ENCODE results near the gene RHOH.
"Not testable (repeated sequence)": the region's sequence is repeated elsewhere in the genome, so short reads cannot be mapped to it uniquely, and the experiment has no call there.

Gene RHOH

DNA sequence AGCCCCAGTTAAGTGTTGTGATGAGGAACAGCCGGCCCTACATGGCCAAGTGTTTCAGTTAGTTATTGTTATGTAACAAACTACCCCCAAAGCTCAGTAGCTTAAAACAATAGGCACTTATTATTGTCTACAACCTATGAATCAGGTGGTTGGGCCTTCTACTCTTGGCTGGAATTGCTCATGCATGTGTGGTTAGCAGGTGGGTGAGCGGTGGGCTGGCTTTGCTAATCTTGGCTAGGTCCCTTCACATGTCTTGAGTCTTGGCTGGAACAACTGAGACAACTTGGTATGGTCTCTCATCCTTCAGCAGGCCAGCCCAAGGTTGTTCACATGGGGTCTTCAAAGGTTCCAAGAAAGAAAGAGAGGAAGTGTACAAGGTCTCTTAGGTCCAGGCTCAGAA lies 83.8 kb downstream of the RHOH start:
- TF ChIP-seq, protein P1, sequence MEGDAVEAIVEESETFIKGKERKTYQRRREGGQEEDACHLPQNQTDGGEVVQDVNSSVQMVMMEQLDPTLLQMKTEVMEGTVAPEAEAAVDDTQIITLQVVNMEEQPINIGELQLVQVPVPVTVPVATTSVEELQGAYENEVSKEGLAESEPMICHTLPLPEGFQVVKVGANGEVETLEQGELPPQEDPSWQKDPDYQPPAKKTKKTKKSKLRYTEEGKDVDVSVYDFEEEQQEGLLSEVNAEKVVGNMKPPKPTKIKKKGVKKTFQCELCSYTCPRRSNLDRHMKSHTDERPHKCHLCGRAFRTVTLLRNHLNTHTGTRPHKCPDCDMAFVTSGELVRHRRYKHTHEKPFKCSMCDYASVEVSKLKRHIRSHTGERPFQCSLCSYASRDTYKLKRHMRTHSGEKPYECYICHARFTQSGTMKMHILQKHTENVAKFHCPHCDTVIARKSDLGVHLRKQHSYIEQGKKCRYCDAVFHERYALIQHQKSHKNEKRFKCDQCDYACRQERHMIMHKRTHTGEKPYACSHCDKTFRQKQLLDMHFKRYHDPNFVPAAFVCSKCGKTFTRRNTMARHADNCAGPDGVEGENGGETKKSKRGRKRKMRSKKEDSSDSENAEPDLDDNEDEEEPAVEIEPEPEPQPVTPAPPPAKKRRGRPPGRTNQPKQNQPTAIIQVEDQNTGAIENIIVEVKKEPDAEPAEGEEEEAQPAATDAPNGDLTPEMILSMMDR (IDR thresholded peaks at IDR 0.05; ENCODE audit: control insufficient read depth, extremely low read depth, insufficient read depth) = no peak
- H3K4me3 ChIP-seq (ENCODE audit: low read depth, low read length) = no peak overlapping the region
- DNase-seq (ENCODE audit: low read depth) = no peak

DNA sequence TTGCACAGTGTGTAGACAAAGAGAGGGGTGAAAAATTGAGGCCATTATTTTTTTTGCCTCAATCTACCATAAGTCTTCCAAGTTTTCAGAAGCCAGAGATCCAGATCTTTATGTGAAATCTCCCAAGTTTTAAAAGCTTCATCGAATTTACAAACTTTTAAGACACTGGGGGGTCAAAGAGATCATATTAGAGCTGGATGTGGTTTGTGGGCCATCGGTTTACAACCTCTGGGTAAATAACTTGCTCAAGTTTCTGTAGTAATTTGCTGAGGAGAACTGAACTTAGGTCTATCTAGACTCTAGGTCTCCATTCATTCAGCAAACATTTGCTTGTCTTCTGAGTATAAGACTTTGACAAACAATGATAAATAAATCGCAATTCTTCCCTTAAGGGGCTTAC lies 84.3 kb downstream of the RHOH start:
- TF ChIP-seq, protein P1 (IDR thresholded peaks at IDR 0.05; ENCODE audit: control insufficient read depth, extremely low read depth, insufficient read depth) = no peak
- DNase-seq (ENCODE audit: low read depth) = no peak
- H3K4me3 ChIP-seq (ENCODE audit: low read depth, low read length) = no peak overlapping the region

DNA sequence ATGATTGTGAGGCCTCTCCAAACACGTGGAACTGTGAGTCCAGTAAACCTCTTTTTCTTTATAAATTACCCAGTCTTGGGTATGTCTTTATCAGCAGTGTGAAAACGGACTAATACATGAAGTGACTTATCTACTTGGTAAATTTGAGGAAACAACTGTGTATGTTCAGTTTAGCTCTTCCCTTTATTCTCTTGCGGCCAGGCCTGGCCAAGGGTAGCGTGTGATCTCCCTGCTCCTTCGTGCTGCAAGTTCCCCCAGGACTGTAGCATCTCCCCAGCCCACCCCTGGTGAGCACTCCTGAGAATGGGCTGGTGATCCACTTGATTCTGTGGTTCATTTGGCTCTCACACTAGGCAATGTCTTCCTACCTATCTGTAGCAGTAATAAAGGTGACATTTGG lies 85.1 kb downstream of the RHOH start:
- no peak for DNase-seq (ENCODE audit: low read depth)
- no peak overlapping the region for H3K4me3 ChIP-seq (ENCODE audit: low read depth, low read length)
- TF ChIP-seq, protein P1 (IDR thresholded peaks at IDR 0.05; ENCODE audit: control insufficient read depth, extremely low read depth, insufficient read depth) = no peak

DNA sequence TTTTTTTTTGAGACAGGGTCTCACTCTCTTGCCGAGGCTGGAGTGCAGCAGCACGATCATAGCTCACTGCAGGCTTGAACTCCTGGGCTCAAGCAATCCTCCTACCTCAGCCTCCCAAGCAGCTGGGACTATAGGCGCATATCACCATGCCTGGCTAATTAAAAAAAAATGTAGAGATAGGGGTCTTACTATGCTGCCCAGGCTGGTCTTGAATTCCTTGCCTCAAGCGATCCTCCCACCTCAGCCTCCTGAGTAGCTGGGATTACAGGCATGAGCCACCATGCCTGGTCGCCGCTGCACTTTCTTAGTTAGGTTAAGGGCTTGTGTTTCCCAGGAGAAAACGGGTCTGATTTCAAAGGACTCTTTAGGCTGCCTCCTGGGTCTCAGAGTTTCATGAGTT lies 86.0 kb downstream of the RHOH start:
- H3K4me3 ChIP-seq (ENCODE audit: low read depth, low read length); DNase-seq (ENCODE audit: low read depth): not testable (repeated sequence)

DNA sequence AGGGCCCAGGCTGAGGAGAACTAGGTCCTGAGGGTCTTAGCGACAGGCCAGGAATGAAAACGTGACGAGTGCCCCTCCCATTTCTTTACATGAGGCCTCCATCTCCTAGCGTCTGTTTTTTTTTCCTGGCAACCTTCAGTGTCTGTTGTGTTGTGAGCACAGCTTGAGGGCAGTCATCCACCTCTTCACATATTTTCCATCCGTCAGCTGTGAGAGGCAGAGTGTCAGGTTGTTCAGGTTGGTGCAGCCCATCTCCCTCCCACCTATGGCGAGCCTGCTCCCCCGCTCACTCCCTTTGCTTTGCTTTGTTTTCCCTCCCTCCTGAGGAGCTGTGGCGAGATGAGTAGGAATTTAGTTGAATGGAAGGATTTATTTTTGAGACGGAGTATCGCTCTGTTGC lies 86.6 kb downstream of the RHOH start:
- no peak for DNase-seq (ENCODE audit: low read depth)
- TF ChIP-seq, protein P1 (IDR thresholded peaks at IDR 0.05; ENCODE audit: control insufficient read depth, extremely low read depth, insufficient read depth) = no peak
- no peak overlapping the region for H3K4me3 ChIP-seq (ENCODE audit: low read depth, low read length)

DNA sequence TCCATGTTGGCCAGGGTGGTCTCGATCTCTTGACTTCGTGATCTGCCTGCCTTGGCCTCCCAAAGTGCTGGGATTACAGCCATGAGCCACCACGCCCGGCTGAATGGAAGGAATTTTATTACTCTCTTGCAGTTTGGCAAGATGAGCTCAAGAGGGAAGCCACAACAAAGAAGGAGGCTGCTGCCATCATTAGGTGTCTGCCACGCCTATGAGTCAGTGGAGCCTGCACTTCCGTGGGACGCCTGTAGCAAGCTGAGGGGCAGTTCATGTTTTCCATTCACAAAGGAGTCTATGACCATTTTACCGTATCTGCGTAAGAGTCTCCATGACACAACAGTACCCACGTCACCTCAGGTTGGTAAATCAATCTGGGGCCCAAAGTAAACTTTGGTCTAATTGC lies 87.1 kb downstream of the RHOH start:
- H3K4me3 ChIP-seq (ENCODE audit: low read depth, low read length) = no peak overlapping the region
- TF ChIP-seq, protein P1 (IDR thresholded peaks at IDR 0.05; ENCODE audit: control insufficient read depth, extremely low read depth, insufficient read depth) = no peak
- DNase-seq (ENCODE audit: low read depth) = no peak

DNA sequence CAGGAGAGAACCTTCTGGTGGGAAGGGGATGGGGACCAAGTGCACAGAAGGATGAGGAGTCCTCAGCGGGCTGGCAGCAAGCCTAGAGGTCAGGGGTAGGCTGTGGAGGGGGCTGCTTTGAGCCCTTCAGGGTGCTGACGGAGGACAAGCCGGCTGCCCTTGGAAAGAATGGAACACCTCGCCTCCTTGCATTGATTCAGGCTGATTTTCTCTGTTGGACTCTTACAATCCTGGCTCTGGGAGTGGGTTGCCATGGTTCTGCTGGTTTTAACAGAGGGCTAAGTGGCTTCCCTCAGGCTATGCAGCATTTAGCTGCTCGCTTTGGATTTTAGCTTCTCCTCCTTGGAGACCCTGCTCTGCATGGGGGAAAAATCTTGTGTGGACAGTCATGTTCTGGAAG lies 88.9 kb downstream of the RHOH start:
- no peak overlapping the region for H3K4me3 ChIP-seq (ENCODE audit: low read depth, low read length)
- no peak for DNase-seq (ENCODE audit: low read depth)
- TF ChIP-seq, protein P1 (IDR thresholded peaks at IDR 0.05; ENCODE audit: control insufficient read depth, extremely low read depth, insufficient read depth) = no peak

DNA sequence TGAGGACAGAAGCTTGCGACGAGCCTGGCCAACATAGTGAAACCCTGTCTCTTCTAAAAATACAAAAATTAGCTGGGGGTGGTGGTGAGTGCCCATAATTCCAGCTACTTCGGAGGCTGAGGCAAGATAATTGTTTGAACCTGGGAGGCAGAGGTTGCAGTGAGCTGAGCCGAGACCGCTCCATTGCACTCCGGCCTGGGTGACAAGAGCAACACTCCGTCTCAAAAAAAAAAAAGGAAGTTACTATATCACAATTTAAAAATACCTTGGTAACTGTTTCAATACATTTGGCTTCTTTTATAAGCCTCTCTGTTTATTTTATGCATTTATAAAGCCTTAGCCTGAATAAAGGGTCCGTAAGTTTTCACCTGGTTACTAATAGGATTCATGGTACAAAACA lies 91.7 kb downstream of the RHOH start:
- DNase-seq (ENCODE audit: low read depth) = no peak
- TF ChIP-seq, protein P1 (IDR thresholded peaks at IDR 0.05; ENCODE audit: control insufficient read depth, extremely low read depth, insufficient read depth) = no peak
- no peak overlapping the region for H3K4me3 ChIP-seq (ENCODE audit: low read depth, low read length)
